A549 (cell line): ENCODE measurements around the gene SRGN.

ENCODE experiments used
- POLR2A ChIP-seq: IDR thresholded peaks from 2 replicates; pipeline ENCODE4 v1.6.1; 2012; ENCODE audit warnings: mild to moderate bottlenecking, low read length
- TP53 ChIP-seq: fragments of 250-450 bp; sonication (Bioruptor Pico); IDR thresholded peaks from 2 replicates; pipeline ENCODE4 v1.5.0; 2021; ENCODE audit warnings: mild to moderate bottlenecking, moderate library complexity
- TF ChIP-seq, protein P1 (sequence below): fragments of >200 bp; sonication (Bioruptor Twin); formaldehyde crosslinking; IDR thresholded peaks from 3 replicates; pipeline ENCODE4 v1.5.1; 2016

DNA sequence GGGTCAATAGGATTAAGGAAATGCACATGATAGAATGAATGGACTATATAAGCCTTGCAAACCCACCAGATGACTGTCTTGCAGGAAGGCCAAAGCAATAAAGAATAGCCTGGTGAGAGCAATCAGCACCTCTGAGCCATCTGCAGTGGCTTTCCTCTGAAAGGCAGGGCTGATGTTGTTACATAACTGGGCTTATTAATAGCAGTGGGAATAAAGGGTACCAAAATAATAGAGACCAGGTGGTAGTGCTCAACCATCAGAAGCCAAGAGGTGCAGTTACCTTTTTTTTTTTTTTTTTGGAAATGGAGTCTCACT, 19.2 kb downstream of the SRGN start:
- TF ChIP-seq POLR2A, result no peak
- TF ChIP-seq, protein P1, sequence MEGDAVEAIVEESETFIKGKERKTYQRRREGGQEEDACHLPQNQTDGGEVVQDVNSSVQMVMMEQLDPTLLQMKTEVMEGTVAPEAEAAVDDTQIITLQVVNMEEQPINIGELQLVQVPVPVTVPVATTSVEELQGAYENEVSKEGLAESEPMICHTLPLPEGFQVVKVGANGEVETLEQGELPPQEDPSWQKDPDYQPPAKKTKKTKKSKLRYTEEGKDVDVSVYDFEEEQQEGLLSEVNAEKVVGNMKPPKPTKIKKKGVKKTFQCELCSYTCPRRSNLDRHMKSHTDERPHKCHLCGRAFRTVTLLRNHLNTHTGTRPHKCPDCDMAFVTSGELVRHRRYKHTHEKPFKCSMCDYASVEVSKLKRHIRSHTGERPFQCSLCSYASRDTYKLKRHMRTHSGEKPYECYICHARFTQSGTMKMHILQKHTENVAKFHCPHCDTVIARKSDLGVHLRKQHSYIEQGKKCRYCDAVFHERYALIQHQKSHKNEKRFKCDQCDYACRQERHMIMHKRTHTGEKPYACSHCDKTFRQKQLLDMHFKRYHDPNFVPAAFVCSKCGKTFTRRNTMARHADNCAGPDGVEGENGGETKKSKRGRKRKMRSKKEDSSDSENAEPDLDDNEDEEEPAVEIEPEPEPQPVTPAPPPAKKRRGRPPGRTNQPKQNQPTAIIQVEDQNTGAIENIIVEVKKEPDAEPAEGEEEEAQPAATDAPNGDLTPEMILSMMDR, result no peak
- no peak for TF ChIP-seq TP53 (CRISPR knock-in tag)
